PC-9 (cell line): ENCODE results near the gene OSBPL6. TPM values are rescaled to one million over a fixed set of nuclear protein-coding genes. Genes with fewer than 3 reads are reported as not detected.

Experiments
- BruUV-seq: library from RNA; stranded (reverse); fragments of 400-500 nt; replicated peaks from 2 replicates; lab custom pipeline; 2021; lab: Mats Ljungman, UMichigan
- CTCF ChIA-PET: fragments of 300-600 bp; sonication (Branson Sonifier 250); formaldehyde crosslinking; loops from one replicate; lab custom pipeline; 2022; ENCODE audit warnings: antibody characterized with exemption; lab: Charles Lee
- POLR2A ChIA-PET: fragments of 300-600 bp; sonication (Branson Sonifier 250); formaldehyde crosslinking; loops from one replicate; lab custom pipeline; 2022; ENCODE audit warnings: antibody characterized with exemption; ENCODE audit not compliant: unreplicated experiment; lab: Charles Lee
- DNase-seq, 2 experiments: peaks; one replicate each; pipeline versions ENCODE4 v3.0.0 to v3.0.0-alpha.2; 2015 to 2022; ENCODE audit warnings: mixed read lengths in 1 of 2
- H2AFZ ChIP-seq: fragments of 200-600 bp; sonication (generic); 2 replicates; pipeline ENCODE4 v1.8.1; 2017; ENCODE audit warnings: antibody characterized with exemption
- H3F3A ChIP-seq: fragments of 200-600 bp; sonication (generic); 2 replicates; pipeline ENCODE4 v1.8.1; 2017; ENCODE audit warnings: antibody characterized with exemption, mild to moderate bottlenecking, low read depth; ENCODE audit not compliant: insufficient read depth
- H3K27ac ChIP-seq: fragments of 200-600 bp; sonication (generic); 2 replicates; pipeline ENCODE4 v1.6.1; 2016; ENCODE audit warnings: mixed run types
- H3K27me3 ChIP-seq: fragments of 200-600 bp; sonication (generic); 2 replicates; pipeline ENCODE4 v1.6.1; 2016; ENCODE audit warnings: low read depth, mixed run types; ENCODE audit not compliant: insufficient read depth
- H3K36me3 ChIP-seq: fragments of 200-600 bp; sonication (generic); 2 replicates; pipeline ENCODE4 v1.6.1; 2016; ENCODE audit warnings: low read depth, mixed run types
- H3K4me1 ChIP-seq: fragments of 200-600 bp; sonication (generic); replicated peaks from 2 replicates; pipeline ENCODE4 v1.6.1; 2016; ENCODE audit warnings: mixed run types; ENCODE audit not compliant: insufficient read depth
- H3K4me2 ChIP-seq: fragments of 200-600 bp; sonication (generic); 2 replicates; pipeline ENCODE4 v1.6.1; 2017; ENCODE audit warnings: mixed run types
- H3K4me3 ChIP-seq: fragments of 200-600 bp; sonication (generic); 2 replicates; pipeline ENCODE4 v1.6.1; 2016; ENCODE audit warnings: mixed run types
- H3K79me2 ChIP-seq: fragments of 200-600 bp; sonication (generic); 2 replicates; pipeline ENCODE4 v1.6.1; 2017; ENCODE audit warnings: low read depth, mixed run types
- H3K9me2 ChIP-seq: fragments of 200-600 bp; sonication (generic); 2 replicates; pipeline ENCODE4 v1.8.1; 2017; ENCODE audit warnings: mild to moderate bottlenecking; ENCODE audit not compliant: insufficient read depth
- H3K9me3 ChIP-seq: fragments of 200-600 bp; sonication (generic); 2 replicates; pipeline ENCODE4 v1.8.1; 2016; ENCODE audit warnings: low read depth; ENCODE audit not compliant: insufficient read depth
- H4K20me1 ChIP-seq: fragments of 200-600 bp; sonication (generic); 2 replicates; pipeline ENCODE4 v1.8.1; 2017; ENCODE audit not compliant: insufficient read depth
- CTCF ChIP-seq: fragments of 200-600 bp; sonication (generic); conservative IDR thresholded peaks from 2 replicates; pipeline ENCODE4 v1.6.1; 2017; ENCODE audit warnings: mixed run types, antibody characterized with exemption, mild to moderate bottlenecking, moderate library complexity
- EZH2 ChIP-seq: fragments of 200-600 bp; sonication (generic); IDR thresholded peaks from 2 replicates; pipeline ENCODE4 v1.8.0; 2017; ENCODE audit warnings: antibody characterized with exemption, low read depth
- intact Hi-C: fragments of 100-400 bp; cut with micrococcal nuclease; formaldehyde crosslinking; loops from one replicate; pipeline ENCODE4 v1.10.0; 2022; ENCODE audit not compliant: unreplicated experiment
- total RNA-seq: library from RNA; stranded (reverse); gene quantifications from 2 replicates; pipeline ENCODE4 v1.2.3, GENCODE V29; 2021

OSBPL6 gene
- total RNA-seq, 1 experiment from 2014 or later, result 2.6 TPM

- H3K4me1 ChIP-seq, result no peaks in the 10 kb centered on the region
- no peak overlapping the region for H3K27ac ChIP-seq
- TF ChIP-seq CTCF, result no peak
- no peak for TF ChIP-seq EZH2
- ChIA-PET CTCF (no interaction called here), POLR2A (no interaction called here)
- no peak overlapping the region for H3K4me3 ChIP-seq
- H4K20me1 ChIP-seq, result no peaks in the 10 kb centered on the region
- no peak overlapping the region for H2AFZ ChIP-seq
- DNase-seq, result no peak
- no peaks in the 10 kb centered on the region for H3K27me3 ChIP-seq
- H3K9me2 ChIP-seq, result no peaks in the 10 kb centered on the region
- no peaks in the 10 kb centered on the region for H3K79me2 ChIP-seq
- no TSS peak for BruUV-seq
- intact Hi-C loops, result no loop called here
- H3K36me3 ChIP-seq, result no peaks in the 10 kb centered on the region
- H3K4me2 ChIP-seq, result no peak overlapping the region
- H3K9me3 ChIP-seq, result no peaks in the 10 kb centered on the region
- no peaks in the 10 kb centered on the region for H3F3A ChIP-seq
These were observed 40.3 kb downstream of the OSBPL6 start for GRCh38 chr2:178234648-178235047.

DNA sequence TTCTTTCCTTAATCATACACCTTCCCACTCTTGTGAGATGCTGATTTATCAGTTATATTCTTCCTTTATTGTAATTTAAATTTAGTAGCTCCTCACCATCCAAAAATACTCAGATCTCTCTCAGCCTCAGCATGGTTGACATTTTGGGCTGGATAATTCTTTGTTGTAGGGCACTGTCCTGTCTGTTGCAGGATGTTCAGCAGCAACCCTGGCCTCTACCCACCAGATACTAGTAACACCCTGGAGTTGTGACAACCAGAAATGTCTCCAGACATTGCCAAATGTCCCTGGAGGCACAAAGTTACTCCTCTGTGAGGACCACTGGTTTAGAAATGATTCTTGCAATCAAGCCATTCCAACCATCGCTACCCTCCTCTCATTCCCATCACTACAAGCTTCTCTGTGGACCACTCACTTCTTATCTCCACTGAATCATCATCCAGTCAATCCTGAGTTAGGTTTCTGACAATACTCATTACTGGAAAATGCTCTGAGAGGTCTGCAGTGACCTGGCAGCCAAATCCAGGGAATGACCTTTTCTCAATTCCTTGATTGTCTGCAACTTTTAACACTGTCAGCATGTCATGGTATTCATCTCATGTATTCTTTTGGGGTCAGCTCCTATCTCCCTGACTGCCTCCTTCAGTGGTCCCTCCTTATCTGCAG is 43.3 kb downstream of the OSBPL6 start:
- POLR2A ChIA-PET, result no interaction called here
- intact Hi-C loops, result no loop called here

GRCh38 chr2:178238154-178238521 is 43.8 kb downstream of the OSBPL6 start:
- Histone ChIP-seq H3F3A (no peaks in the 10 kb centered on the region), H3K4me1 (peaks cover 7% of the 10 kb centered on the region; the same call in 1 of the 2 replicates), H3K36me3 (no peaks in the 10 kb centered on the region), H2AFZ (no peak overlapping the region), H3K79me2 (no peaks in the 10 kb centered on the region), H3K9me2 (no peaks in the 10 kb centered on the region), H3K9me3 (no peaks in the 10 kb centered on the region), H3K4me2 (no peak overlapping the region), H4K20me1 (no peaks in the 10 kb centered on the region), H3K4me3 (no peak overlapping the region), H3K27ac (no peak overlapping the region), H3K27me3 (no peaks in the 10 kb centered on the region)
- CTCF ChIA-PET, result interaction anchor here (0.7 kb wide), 1 partner anchor 12 kb away, joined by 5 read pairs; no protein-coding TSS in a partner anchor
- no peak for DNase-seq
- POLR2A ChIA-PET, result no interaction called here
- BruUV-seq, result no TSS peak
- intact Hi-C loops, result no loop called here
- no peak for TF ChIP-seq CTCF
- TF ChIP-seq EZH2, result no peak

More for the DNA sequence above, 43.3 kb downstream of the OSBPL6 start:
- Histone ChIP-seq H3K27me3 (no peaks in the 10 kb centered on the region), H3K9me3 (no peaks in the 10 kb centered on the region), H3K4me2 (no peak overlapping the region), H3K27ac (no peak overlapping the region), H3F3A (no peaks in the 10 kb centered on the region), H3K4me1 (peaks cover 7% of the 10 kb centered on the region; the same call in 1 of the 2 replicates), H3K9me2 (no peaks in the 10 kb centered on the region), H3K4me3 (no peak overlapping the region), H2AFZ (no peak overlapping the region), H3K79me2 (no peaks in the 10 kb centered on the region), H3K36me3 (no peaks in the 10 kb centered on the region), H4K20me1 (no peaks in the 10 kb centered on the region)
- CTCF ChIA-PET, result interaction anchor here (0.6 to 0.7 kb wide), 2 partner anchors 13 to 433 kb away, joined by 3 to 5 read pairs; no protein-coding TSS in a partner anchor
- no peak for TF ChIP-seq EZH2
- no peak for TF ChIP-seq CTCF
- no TSS peak for BruUV-seq
- no peak for DNase-seq
